ENCODE data around the gene TUBB3. TPM values are rescaled to one million over a fixed set of nuclear protein-coding genes. Genes with fewer than 3 reads are reported as not detected.

The TUBB3 gene
- total and polyA plus RNA-seq, 9 of the 15 experiments (the other 6 are each of a cell fraction or from before 2014, with no cell fraction given): 0.18 to 12.5 (median 5.0) TPM

GRCh38 chr16:89951509-89951908 is 28.4 kb downstream of the TUBB3 start:
- no peaks in the 10 kb centered on the region for H4K20me1 ChIP-seq (replicated peaks; ENCODE audit: control insufficient read depth, insufficient read depth, low read length)
- H3K79me2 ChIP-seq (ENCODE audit: control insufficient read depth, insufficient read depth, low read length): peaks cover 9% of the 10 kb centered on the region
- no peak for DNase-seq (ENCODE audit: extremely low read depth in 1 of 4, low spot score in 3 of 4)
- H3K4me2 ChIP-seq (ENCODE audit: insufficient read depth, low read length): no peak overlapping the region
- H3K9me1 ChIP-seq (ENCODE audit: control insufficient read depth, insufficient read depth, low read length): peaks cover 3% of the 10 kb centered on the region
- no peak for FAIRE-seq
- in situ Hi-C loops (cut with MboI) (no loop called here), intact Hi-C loops (cut with micrococcal nuclease) (no loop called here)
- no peaks in the 10 kb centered on the region for H3K27me3 ChIP-seq (ENCODE audit: control insufficient read depth in 2 of 2, insufficient read depth in 2 of 2, low read length in 2 of 2)
- peaks cover 24% of the 10 kb centered on the region; the same call in 1 of the 3 replicates for H3K36me3 ChIP-seq (ENCODE audit: control insufficient read depth, insufficient read depth, low read length)
- no TSS peak for BruUV-seq (replicated peaks)
- no peak for ATAC-seq
- TF ChIP-seq SIN3A (IDR thresholded peaks at IDR 0.05; ENCODE audit: borderline replicate concordance in 2 of 2, control insufficient read depth in 1 of 2, low read depth in 2 of 2, low read length in 2 of 2) (no peak), NFIX (CRISPR knock-in tag; IDR thresholded peaks at IDR 0.05; ENCODE audit: low read depth) (no peak), MAFF (IDR thresholded peaks at IDR 0.05; ENCODE audit: low read length) (no peak), ETV6 (IDR thresholded peaks at IDR 0.05; ENCODE audit: borderline replicate concordance in 1 of 2, low read depth in 2 of 2, low read length in 1 of 2) (no peak), ETV6 (CRISPR knock-in tag; IDR thresholded peaks at IDR 0.05; ENCODE audit: borderline replicate concordance) (no peak), TBL1XR1 (IDR thresholded peaks at IDR 0.05; ENCODE audit: low read length in 2 of 2) (no peak), GABPB2 (CRISPR knock-in tag; conservative IDR thresholded peaks at IDR 0.05) (no peak), SUPT5H (IDR thresholded peaks at IDR 0.05) (no peak), ZFP30 (CRISPR knock-in tag; IDR thresholded peaks at IDR 0.05; ENCODE audit: borderline replicate concordance) (no peak), FOXO4 (CRISPR knock-in tag; IDR thresholded peaks at IDR 0.05) (no peak), HMGXB4 (CRISPR knock-in tag; IDR thresholded peaks at IDR 0.05) (no peak), POLR2G (IDR thresholded peaks at IDR 0.05; ENCODE audit: low read depth, low read length) (no peak)
- H2AFZ ChIP-seq (ENCODE audit: low read depth, low read length): no peak overlapping the region
- no peak overlapping the region for H3K27ac ChIP-seq (ENCODE audit: extremely low read depth, low read depth, low read length)
- H3K9ac ChIP-seq (ENCODE audit: insufficient read depth in 1 of 2, low read depth in 2 of 2, low read length in 2 of 2): no peak overlapping the region
- no peak overlapping the region for H3K4me3 ChIP-seq
- 84% methylated on average over 5 of the region's 5 CpGs for WGBS (ENCODE audit: insufficient coverage, low coverage, missing lambda C conversion rate)
- POLR2A ChIA-PET: interaction anchor here (0.6 to 1.3 kb wide), 3 partner anchors 10 to 21 kb away, joined by 4 to 5 read pairs (median 4); no protein-coding TSS in a partner anchor
- H3K4me1 ChIP-seq (replicated peaks in 1 of 2; ENCODE audit: control insufficient read depth in 2 of 2, insufficient read depth in 2 of 2, low read length in 2 of 2): peaks cover 0 to 28% of the 10 kb centered on the region in 2 experiments; a peak in 3 of 5 replicates
- CTCF ChIA-PET (ENCODE audit: low intra/inter-chr PET ratio): no interaction called here
- no peaks in the 10 kb centered on the region for H3K9me3 ChIP-seq (replicated peaks; ENCODE audit: control insufficient read depth, insufficient read depth, low read depth, low read length)

Data from K562 (cell line).